Ovary (tissue), 3 donors: ENCODE measurements around the gene MDM2.

Source experiments
- CTCF ChIP-seq, 3 donors: fragments of 450-650 bp in 2 of 3; fragments of 200-600 bp in 1 of 3; IDR thresholded peaks; one replicate each; pipeline versions ENCODE4 v1.5.1 to v1.8.0; 2016 to 2022; ENCODE audit warnings: antibody characterized with exemption in 3 of 3, mild to moderate bottlenecking in 1 of 3
- EP300 ChIP-seq: sonication (generic); formaldehyde crosslinking; IDR thresholded peaks from one replicate; pipeline ENCODE4 v1.6.1; 2017; ENCODE audit warnings: antibody characterized with exemption
- POLR2A ChIP-seq: fragments of 450-650 bp; IDR thresholded peaks from one replicate; pipeline ENCODE4 v1.6.1; 2017; ENCODE audit warnings: antibody characterized with exemption, mild to moderate bottlenecking, moderate library complexity
- donor health status: DM: no; HTN: no; CAD: no.

- TF ChIP-seq POLR2A (no peak), CTCF (IDR thresholded peaks at IDR 0.05) (no peak), EP300 (no peak)
Measured at GRCh38 chr12:68762691-68763090, 45.3 kb upstream of the MDM2 start.
